ENCODE data around the gene UNC93A.
A peak's percentile ranks its signal among the peaks of the same experiment; 100 is the strongest.
"Not testable (repeated sequence)": the region's sequence is repeated elsewhere in the genome, so short reads cannot be mapped to it uniquely, and the experiment has no call there.

UNC93A gene

DNA sequence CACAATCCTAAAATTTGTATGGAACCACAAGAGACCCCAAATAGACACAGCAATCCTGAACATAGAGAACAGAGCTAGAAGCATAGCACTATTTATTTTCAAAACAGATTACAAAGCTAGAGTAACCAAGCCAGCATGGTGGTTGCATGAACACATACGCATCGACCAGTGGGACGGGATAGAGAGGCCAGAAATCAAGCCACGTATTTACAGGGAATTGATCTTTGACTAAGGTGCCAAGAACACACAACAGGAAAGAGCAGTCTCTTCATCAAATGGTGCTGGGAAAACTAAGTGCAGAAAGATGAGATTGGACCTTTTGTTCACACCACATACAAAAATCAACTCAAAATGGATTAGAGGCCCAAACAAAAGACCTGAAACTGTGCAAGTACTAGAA, 54.8 kb downstream of the UNC93A start:
- DNase-seq: no peak

DNA sequence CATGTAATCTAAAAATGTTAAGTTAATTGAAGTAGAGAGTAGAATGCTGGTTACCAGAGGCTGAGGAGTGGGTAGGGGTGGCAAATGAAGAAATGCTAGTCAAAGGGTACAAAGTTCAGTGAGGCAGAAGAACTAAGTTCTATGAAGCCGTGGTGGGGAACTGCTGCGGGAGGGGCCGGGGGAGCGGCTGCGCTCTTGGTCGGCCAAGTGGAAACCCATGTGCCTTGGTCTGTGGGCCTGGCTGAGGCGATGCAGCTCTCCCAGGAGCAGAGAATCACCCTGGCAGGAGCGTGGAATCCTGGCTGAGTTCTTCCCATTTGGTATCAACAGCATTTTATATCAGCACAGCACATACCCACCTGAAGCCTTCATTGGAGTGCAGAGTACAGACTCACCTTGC, 56.1 kb downstream of the UNC93A start:
- DNase-seq: no peak

DNA sequence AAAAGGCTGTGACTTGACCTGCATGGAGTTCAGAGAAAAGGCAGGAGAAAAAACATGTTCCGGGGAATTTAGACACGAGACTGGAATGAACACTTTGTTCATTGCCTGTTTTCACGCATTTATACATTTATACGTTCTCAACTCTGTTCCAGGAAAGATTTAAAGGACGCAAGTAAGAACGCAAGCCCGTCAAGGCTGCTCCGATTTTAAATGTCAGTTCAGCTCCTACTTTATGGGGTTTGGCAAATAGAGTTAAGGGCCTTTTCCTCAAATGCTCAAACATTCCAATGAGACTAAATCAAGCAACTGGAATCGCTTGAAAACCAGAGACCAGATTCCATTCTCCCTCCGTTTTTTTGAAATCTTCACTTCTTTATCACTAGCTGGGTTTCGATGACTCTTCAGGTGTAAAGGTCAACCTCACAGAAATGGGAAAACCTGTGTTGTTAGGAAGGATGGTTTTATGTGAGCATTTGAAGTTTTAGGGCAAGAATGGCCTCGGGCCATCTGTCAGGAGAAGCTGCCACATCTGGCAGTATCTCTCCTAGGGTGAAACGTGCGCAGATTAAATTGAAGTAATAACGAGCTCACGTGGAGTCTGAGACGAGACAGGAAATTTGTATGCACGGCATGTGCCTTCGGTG, 58.6 kb downstream of the UNC93A start:
- DNase-seq: no peak

- no peak for DNase-seq
These were observed 59.2 kb downstream of the UNC93A start for GRCh38 chr6:167350275-167350696.

- peak; percentile 95 for DNase-seq
These were observed 59.9 kb downstream of the UNC93A start for GRCh38 chr6:167350731-167351655.

GRCh38 chr6:167351656-167352345, 60.7 kb downstream of the UNC93A start:
- no peak for DNase-seq

- no peak for DNase-seq
These were observed 65.8 kb downstream of the UNC93A start for GRCh38 chr6:167356874-167357273.

DNA sequence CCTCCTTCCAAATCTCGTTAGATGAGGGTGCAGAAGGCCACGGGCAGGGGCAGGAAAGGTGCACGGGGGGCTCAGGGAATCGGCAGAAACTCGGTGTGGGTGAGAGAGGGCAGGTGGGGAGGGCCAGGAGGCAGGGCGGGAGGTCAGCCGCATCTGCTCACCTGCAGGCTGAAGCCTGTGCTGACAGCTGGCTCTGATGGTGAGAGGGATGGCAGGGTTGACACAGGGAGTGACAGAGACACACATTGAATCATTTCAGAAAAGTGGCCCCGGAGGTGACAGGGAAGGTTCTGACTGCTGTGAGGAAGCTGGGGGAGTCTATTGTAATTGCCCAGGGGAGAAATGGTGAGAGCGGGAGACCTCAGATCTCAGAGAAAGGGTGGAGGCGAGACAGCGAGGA, 67.3 kb downstream of the UNC93A start:
- DNase-seq: not testable (repeated sequence)

GRCh38 chr6:167361170-167361569, 70.1 kb downstream of the UNC93A start:
- not testable (repeated sequence) for DNase-seq
